OCI-LY1 (cell line): Measurements from ENCODE around the gene PLIN4.

Experiments used
- CTCF ChIP-seq: fragments of 200-600 bp; sonication (generic), shearing (Covaris generic); IDR thresholded peaks from 2 replicates; pipeline ENCODE4 v1.5.1; 2017; ENCODE audit warnings: mild to moderate bottlenecking, antibody characterized with exemption, low read length, moderate library complexity, mixed read lengths
- EZH2 ChIP-seq: fragments of 200-600 bp; sonication (generic), shearing (Covaris generic); IDR thresholded peaks from 2 replicates; pipeline ENCODE4 v1.8.0; 2017; ENCODE audit warnings: borderline replicate concordance, mixed run types, mild to moderate bottlenecking, antibody characterized with exemption, low read length, moderate library complexity, mixed read lengths

GRCh38 chr19:4493104-4493928 is 25.0 kb downstream of the PLIN4 start:
- TF ChIP-seq EZH2, result no peak
- no peak for TF ChIP-seq CTCF
